Measurements from ENCODE around the gene GADL1.

Gene GADL1

GRCh38 chr3:30751610-30752299 is 142.7 kb downstream of the GADL1 start:
- TF ChIP-seq REST (IDR thresholded peaks at IDR 0.05; ENCODE audit: insufficient read depth in 1 of 2, low read depth in 2 of 2, low read length in 2 of 2): no peak
- no peak for TF ChIP-seq SIN3A (IDR thresholded peaks at IDR 0.05; ENCODE audit: borderline replicate concordance, insufficient read depth, low read length)
- TF ChIP-seq FOXP2 (optimal IDR thresholded peaks at IDR 0.05; ENCODE audit: borderline replicate concordance, extremely low read depth, extremely low read length, insufficient read depth): no peak
- TF ChIP-seq TAF1 (IDR thresholded peaks at IDR 0.05; ENCODE audit: borderline replicate concordance, insufficient read depth, low read length): no peak
- no peak for TF ChIP-seq POLR2AphosphoS5 (IDR thresholded peaks at IDR 0.05; ENCODE audit: low read depth, low read length)

- TF ChIP-seq POLR2AphosphoS5 (IDR thresholded peaks at IDR 0.05; ENCODE audit: low read depth, low read length): no peak
- no peak for TF ChIP-seq SIN3A (IDR thresholded peaks at IDR 0.05; ENCODE audit: borderline replicate concordance, insufficient read depth, low read length)
- no peak for TF ChIP-seq TAF1 (IDR thresholded peaks at IDR 0.05; ENCODE audit: borderline replicate concordance, insufficient read depth, low read length)
- TF ChIP-seq REST (IDR thresholded peaks at IDR 0.05; ENCODE audit: insufficient read depth in 1 of 2, low read depth in 2 of 2, low read length in 2 of 2): no peak
- no peak for TF ChIP-seq FOXP2 (optimal IDR thresholded peaks at IDR 0.05; ENCODE audit: borderline replicate concordance, extremely low read depth, extremely low read length, insufficient read depth)
These were observed 143.5 kb downstream of the GADL1 start for GRCh38 chr3:30750967-30751366.

GRCh38 chr3:30749230-30749629 is 145.2 kb downstream of the GADL1 start:
- no peak for TF ChIP-seq POLR2AphosphoS5 (IDR thresholded peaks at IDR 0.05; ENCODE audit: low read depth, low read length)
- no peak for TF ChIP-seq SIN3A (IDR thresholded peaks at IDR 0.05; ENCODE audit: borderline replicate concordance, insufficient read depth, low read length)
- no peak for TF ChIP-seq FOXP2 (optimal IDR thresholded peaks at IDR 0.05; ENCODE audit: borderline replicate concordance, extremely low read depth, extremely low read length, insufficient read depth)
- TF ChIP-seq TAF1 (IDR thresholded peaks at IDR 0.05; ENCODE audit: borderline replicate concordance, insufficient read depth, low read length): no peak
- TF ChIP-seq REST (IDR thresholded peaks at IDR 0.05; ENCODE audit: insufficient read depth in 1 of 2, low read depth in 2 of 2, low read length in 2 of 2): no peak

- TF ChIP-seq POLR2AphosphoS5 (IDR thresholded peaks at IDR 0.05; ENCODE audit: low read depth, low read length): no peak
- TF ChIP-seq SIN3A (IDR thresholded peaks at IDR 0.05; ENCODE audit: borderline replicate concordance, insufficient read depth, low read length): no peak
- TF ChIP-seq TAF1 (IDR thresholded peaks at IDR 0.05; ENCODE audit: borderline replicate concordance, insufficient read depth, low read length): no peak
- TF ChIP-seq REST (IDR thresholded peaks at IDR 0.05; ENCODE audit: insufficient read depth in 1 of 2, low read depth in 2 of 2, low read length in 2 of 2): no peak
- TF ChIP-seq FOXP2 (optimal IDR thresholded peaks at IDR 0.05; ENCODE audit: borderline replicate concordance, extremely low read depth, extremely low read length, insufficient read depth): no peak
These were observed 146.6 kb downstream of the GADL1 start for GRCh38 chr3:30747771-30748281.

All from PFSK-1 (cell line).